ENCODE data around the gene GPATCH11.

The GPATCH11 gene

DNA sequence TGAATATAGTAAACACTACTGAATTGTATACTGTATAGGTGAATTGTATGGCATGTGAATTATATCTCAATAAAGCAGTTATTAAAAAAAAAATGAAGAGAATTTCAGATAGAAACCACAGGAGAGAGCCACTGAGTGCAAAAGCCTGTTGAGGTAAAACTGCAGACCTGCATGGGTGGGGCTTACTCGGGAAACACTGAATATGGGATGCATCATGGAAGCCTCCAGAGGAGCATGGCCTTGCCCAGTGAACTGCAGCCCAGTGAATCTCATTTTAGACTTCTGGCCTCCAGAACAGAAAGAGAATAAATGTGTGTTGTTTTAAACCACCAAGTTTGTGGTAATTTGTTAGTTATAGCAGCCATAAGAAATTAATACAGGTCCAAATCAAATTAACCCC is 15.7 kb downstream of the GPATCH11 start:
- DNase-seq (ENCODE audit: low read depth) = no peak
- H3K4me3 ChIP-seq (ENCODE audit: low read depth, low read length) = no peak overlapping the region
- in situ Hi-C loops (cut with HindIII; ENCODE audit: low sequenced_read_pairs) = no loop called here
- TF ChIP-seq, protein P1, sequence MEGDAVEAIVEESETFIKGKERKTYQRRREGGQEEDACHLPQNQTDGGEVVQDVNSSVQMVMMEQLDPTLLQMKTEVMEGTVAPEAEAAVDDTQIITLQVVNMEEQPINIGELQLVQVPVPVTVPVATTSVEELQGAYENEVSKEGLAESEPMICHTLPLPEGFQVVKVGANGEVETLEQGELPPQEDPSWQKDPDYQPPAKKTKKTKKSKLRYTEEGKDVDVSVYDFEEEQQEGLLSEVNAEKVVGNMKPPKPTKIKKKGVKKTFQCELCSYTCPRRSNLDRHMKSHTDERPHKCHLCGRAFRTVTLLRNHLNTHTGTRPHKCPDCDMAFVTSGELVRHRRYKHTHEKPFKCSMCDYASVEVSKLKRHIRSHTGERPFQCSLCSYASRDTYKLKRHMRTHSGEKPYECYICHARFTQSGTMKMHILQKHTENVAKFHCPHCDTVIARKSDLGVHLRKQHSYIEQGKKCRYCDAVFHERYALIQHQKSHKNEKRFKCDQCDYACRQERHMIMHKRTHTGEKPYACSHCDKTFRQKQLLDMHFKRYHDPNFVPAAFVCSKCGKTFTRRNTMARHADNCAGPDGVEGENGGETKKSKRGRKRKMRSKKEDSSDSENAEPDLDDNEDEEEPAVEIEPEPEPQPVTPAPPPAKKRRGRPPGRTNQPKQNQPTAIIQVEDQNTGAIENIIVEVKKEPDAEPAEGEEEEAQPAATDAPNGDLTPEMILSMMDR (IDR thresholded peaks at IDR 0.05; ENCODE audit: low read depth, low read length, missing control alignments) = no peak

DNA sequence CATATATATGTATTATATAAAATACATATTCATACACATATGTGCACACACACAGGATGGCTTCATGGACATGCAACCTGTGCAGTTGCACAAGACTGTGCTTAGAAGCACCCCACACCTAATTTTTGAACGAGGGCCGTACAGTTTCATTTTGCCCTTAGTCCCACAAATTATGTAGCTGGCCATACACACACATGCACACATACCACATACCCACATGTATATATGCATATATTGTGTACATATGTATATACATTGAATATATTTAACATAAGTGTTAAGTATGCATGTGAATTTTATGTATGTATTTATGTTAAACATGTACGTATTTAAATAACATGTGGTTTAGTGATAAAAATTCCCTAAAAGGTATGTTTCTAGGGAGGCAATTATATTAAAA is 18.3 kb downstream of the GPATCH11 start:
- in situ Hi-C loops (cut with HindIII; ENCODE audit: low sequenced_read_pairs) = no loop called here
- H3K4me3 ChIP-seq (ENCODE audit: low read depth, low read length) = no peak overlapping the region
- DNase-seq (ENCODE audit: low read depth) = no peak
- TF ChIP-seq, protein P1 (IDR thresholded peaks at IDR 0.05; ENCODE audit: low read depth, low read length, missing control alignments) = no peak

DNA sequence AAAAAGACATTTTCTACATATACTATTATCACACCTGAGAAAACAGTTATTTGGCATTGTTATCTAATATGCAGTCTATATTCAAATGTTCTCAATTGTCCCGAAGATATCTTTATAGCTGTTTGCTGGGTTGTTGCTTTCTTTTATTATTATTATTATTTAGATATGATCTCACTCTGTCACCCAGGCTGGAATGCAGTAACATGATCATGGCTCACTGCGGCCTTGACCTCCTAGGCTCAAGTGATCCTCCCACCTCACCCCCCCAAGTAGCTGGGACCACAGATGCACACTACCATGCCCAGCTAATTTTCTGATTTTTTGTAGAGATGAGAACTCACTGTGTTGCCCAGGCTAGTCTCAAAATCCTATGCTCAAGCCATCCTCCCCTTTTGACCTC is 19.9 kb downstream of the GPATCH11 start:
- no peak overlapping the region for H3K4me3 ChIP-seq (ENCODE audit: low read depth, low read length)
- no peak for DNase-seq (ENCODE audit: low read depth)
- in situ Hi-C loops (cut with HindIII; ENCODE audit: low sequenced_read_pairs) = no loop called here
- TF ChIP-seq, protein P1 (IDR thresholded peaks at IDR 0.05; ENCODE audit: low read depth, low read length, missing control alignments) = no peak

DNA sequence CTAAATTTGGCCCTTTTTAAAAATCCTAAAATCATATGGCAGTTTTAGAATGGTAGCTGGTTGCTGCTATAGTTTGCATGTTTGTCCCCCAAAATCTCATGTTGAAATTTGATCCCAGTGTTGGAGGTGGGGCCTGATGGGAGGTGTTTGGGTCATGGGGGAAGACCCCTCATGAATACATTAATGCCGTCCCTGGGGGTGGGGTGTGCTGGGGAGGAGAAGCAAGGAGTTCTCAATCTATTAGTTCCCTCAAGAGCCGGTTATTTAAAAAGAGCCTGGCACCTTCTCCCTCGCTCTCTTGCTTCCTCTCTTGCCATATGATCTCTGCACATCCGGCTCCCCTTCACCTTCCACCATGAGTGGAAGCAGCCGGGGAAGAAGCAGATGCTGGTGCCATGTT is 20.8 kb downstream of the GPATCH11 start:
- in situ Hi-C loops (cut with HindIII; ENCODE audit: low sequenced_read_pairs) = no loop called here

DNA sequence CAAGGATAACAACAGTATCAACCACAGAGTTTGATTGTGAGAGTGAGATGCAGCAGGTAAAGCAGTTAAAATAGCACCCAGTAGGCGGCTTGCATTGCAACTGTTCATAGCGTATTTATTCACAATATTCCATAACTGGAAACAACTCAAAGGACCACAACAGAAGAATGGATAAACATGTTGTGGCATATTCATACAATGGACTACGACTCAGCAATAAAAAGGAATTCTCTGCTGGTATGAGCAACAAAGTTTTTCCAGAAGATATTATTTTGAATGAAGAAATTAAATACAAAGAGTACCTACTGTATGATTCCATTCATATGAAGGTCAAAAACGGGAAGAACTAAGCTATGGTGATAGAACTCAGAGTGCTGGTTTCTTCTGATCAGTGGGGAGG is 25.2 kb downstream of the GPATCH11 start:
- TF ChIP-seq, protein P1 (IDR thresholded peaks at IDR 0.05; ENCODE audit: low read depth, low read length, missing control alignments) = no peak
- no peak for DNase-seq (ENCODE audit: low read depth)
- in situ Hi-C loops (cut with HindIII; ENCODE audit: low sequenced_read_pairs) = no loop called here
- no peak overlapping the region for H3K4me3 ChIP-seq (ENCODE audit: low read depth, low read length)

More for the DNA sequence above, 20.8 kb downstream of the GPATCH11 start:
- TF ChIP-seq, protein P1 (IDR thresholded peaks at IDR 0.05; ENCODE audit: low read depth, low read length, missing control alignments) = no peak
- no peak for DNase-seq (ENCODE audit: low read depth)
- no peak overlapping the region for H3K4me3 ChIP-seq (ENCODE audit: low read depth, low read length)

DNA sequence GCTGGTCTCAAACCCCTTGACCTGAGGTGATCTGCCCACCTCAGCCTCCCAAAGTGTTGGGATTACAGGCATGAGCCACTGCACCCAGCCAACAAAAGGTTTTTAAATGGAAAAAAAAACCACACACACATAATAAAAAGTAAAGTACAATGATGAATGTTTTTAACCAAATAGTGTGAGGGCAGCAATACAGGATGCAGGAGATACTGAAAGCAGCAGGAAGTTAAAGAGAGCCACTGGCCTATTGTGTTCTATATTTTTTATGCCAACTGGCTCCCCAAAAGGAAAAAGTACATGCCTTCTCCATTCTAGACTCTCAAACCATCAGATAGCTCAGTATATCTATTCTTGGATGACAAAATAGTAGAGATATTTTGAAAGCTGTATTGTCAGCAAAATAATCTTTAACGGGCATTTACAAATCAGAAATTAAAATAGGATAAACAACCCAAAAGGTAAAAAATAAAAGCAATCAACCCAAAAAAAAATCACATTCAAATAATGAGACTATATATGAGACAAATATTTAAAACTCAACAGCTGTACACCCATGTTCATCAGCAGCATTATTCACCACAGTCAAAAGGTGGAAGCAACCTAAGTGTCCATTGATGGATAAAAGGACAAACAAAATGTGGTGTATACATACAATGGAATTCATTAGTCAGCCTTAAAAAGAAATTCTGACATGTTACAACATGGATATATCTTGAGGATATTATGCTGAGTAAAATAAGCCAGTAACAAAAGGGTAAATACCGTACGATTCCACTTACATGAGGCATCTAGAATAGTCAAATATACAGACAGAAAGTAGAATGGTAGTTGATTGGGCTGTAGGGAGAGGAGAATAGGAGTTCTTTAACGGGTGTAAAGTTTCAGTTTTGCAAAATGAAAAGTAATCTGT is 26.2 kb downstream of the GPATCH11 start:
- in situ Hi-C loops (cut with HindIII; ENCODE audit: low sequenced_read_pairs) = no loop called here
- H3K4me3 ChIP-seq (ENCODE audit: low read depth, low read length) = no peak overlapping the region
- DNase-seq (ENCODE audit: low read depth) = no peak
- TF ChIP-seq, protein P1 (IDR thresholded peaks at IDR 0.05; ENCODE audit: low read depth, low read length, missing control alignments) = no peak
